Measurements from ENCODE around the gene PVALEF. TPM values are rescaled to one million over a fixed set of nuclear protein-coding genes. Genes with fewer than 3 reads are reported as not detected.
A peak's percentile ranks its signal among the peaks of the same experiment; 100 is the strongest.
"Not testable (repeated sequence)": the region's sequence is repeated elsewhere in the genome, so short reads cannot be mapped to it uniquely, and the experiment has no call there.

The PVALEF gene
- total RNA-seq, 4 donors from 2014 or later: not detected

DNA sequence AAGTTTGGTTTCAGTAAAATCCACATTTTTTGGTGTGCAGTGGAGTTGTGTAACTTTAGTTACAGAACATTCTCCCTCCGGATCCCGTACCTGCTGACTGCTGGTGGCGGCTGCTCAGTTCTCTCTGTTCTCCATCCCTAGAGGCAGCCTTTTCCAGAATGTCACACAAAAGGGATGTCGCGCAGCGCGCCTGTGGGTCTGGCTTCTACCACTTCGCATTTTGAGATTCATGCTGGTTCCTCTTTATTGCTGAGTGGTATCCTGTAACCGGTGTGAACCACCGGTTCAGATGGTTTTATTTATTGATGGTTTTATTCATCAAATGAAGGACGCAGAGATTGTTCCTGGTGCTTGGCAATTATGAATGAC lies 58.4 kb downstream of the PVALEF start:
- peak overlapping the region; percentile 24 to 41 for H3K4me3 ChIP-seq
- no peaks in the 10 kb centered on the region for H3K36me3 ChIP-seq

DNA sequence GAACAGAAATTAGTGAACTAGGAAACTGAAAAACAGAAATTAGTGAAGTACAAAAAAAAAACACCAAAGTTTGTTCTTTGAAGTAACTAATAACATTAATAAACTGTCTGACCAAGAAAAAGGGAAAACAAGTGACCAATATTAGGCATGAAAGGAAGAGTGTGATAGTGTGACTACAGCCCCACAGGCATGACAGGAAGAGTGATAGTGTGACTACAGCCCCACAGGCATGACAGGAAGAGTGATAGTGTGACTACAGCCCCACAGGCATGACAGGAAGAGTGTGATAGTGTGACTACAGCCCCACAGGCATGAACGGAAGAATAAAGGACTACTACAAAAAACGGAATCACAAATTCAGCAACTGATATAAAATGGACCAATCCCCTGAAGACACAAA lies 62.3 kb downstream of the PVALEF start:
- H3K27me3 ChIP-seq; H3K9me3 ChIP-seq; H3K36me3 ChIP-seq; intact Hi-C loops (cut with DNase I; ENCODE audit: low total_unique reads); H3K27ac ChIP-seq; H3K4me3 ChIP-seq; DNase-seq; H3K4me1 ChIP-seq: not testable (repeated sequence)

More for the DNA sequence above, 58.4 kb downstream of the PVALEF start:
- intact Hi-C loops (cut with DNase I; ENCODE audit: low total_unique reads): no loop called here
- Histone ChIP-seq H3K9me3 (no peaks in the 10 kb centered on the region), H3K4me1 (peaks cover 6 to 7% of the 10 kb centered on the region in 2 donors), H3K27ac (peak overlapping the region; percentile 53 to 83), H3K27me3 (no peaks in the 10 kb centered on the region)
- DNase-seq: no peak
- TF ChIP-seq, protein P1, sequence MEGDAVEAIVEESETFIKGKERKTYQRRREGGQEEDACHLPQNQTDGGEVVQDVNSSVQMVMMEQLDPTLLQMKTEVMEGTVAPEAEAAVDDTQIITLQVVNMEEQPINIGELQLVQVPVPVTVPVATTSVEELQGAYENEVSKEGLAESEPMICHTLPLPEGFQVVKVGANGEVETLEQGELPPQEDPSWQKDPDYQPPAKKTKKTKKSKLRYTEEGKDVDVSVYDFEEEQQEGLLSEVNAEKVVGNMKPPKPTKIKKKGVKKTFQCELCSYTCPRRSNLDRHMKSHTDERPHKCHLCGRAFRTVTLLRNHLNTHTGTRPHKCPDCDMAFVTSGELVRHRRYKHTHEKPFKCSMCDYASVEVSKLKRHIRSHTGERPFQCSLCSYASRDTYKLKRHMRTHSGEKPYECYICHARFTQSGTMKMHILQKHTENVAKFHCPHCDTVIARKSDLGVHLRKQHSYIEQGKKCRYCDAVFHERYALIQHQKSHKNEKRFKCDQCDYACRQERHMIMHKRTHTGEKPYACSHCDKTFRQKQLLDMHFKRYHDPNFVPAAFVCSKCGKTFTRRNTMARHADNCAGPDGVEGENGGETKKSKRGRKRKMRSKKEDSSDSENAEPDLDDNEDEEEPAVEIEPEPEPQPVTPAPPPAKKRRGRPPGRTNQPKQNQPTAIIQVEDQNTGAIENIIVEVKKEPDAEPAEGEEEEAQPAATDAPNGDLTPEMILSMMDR (IDR thresholded peaks at IDR 0.05): no peak
- TF ChIP-seq POLR2A (IDR thresholded peaks at IDR 0.05): no peak

DNA sequence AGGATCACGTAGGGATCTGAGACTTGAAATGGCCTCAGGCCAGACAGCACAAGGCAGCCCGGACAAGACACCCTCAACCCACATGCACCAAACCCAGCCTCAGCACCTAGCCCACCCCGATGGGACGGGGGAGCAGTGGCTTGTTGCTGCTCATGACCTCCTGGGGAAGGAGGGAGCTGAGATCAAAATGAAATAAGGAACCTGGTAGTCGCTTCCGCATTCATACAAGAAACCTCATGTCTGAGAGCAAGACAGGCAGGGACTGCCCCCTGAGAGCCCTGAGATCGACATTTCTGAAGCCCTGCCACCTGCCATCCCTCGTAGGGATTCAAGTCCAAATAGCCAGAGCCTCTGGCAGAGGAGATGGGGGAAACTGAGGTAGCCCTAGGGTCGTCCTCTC lies 63.1 kb downstream of the PVALEF start:
- intact Hi-C loops (cut with DNase I; ENCODE audit: low total_unique reads): no loop called here
- no peaks in the 10 kb centered on the region for H3K9me3 ChIP-seq
- H3K27me3 ChIP-seq: no peaks in the 10 kb centered on the region
- no peak for DNase-seq
- no peaks in the 10 kb centered on the region for H3K4me1 ChIP-seq
- no peaks in the 10 kb centered on the region for H3K36me3 ChIP-seq
- H3K4me3 ChIP-seq: no peak overlapping the region
- TF ChIP-seq, protein P1 (IDR thresholded peaks at IDR 0.05): no peak
- no peak for TF ChIP-seq POLR2A (IDR thresholded peaks at IDR 0.05)
- no peak overlapping the region for H3K27ac ChIP-seq

DNA sequence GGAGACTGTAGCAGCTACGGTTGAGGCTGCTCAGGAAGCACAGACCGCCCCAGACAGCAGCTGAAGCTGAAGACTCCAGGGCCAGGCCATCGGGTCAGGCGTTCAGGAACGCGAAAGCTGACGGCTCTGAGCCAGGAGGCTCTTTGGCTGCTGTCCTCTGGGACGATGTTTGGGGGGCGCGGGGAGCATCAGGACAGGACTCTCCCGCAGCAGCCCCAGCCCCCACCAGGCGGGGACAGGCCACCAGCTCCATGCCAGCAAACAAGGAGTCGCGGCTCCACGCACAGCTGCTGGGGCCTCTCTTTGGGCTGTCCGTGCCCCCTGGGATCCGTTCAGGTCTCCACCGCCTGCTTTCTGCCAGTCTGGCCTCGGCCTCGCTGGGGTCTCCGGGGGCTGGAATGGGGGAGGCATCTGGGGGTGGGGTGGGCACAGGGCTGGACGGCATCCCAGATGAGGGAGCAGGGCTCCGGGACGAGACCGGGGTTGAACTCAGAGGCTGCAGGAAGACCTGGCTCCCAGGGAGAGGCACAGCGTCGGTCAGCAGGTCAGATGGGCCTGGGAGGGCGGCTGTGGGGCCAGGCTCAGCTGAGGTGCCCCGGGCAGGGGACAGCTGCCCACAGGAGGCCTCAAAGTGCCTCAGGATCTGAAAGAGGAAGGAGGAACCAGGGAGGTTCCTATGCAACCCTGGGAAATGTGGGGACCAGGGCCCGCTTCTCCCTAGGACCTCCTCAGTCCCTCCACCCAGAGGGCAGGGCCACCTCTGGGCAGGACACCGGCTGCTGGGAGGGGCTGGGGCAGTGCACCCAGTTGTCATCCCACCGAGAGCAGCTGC lies 63.7 kb downstream of the PVALEF start:
- no peak for DNase-seq
- H3K27ac ChIP-seq: no peak overlapping the region
- H3K9me3 ChIP-seq: no peaks in the 10 kb centered on the region
- H3K4me3 ChIP-seq: no peak overlapping the region
- no peaks in the 10 kb centered on the region for H3K36me3 ChIP-seq
- no peak for TF ChIP-seq POLR2A (IDR thresholded peaks at IDR 0.05)
- TF ChIP-seq, protein P1 (IDR thresholded peaks at IDR 0.05): no peak
- no peaks in the 10 kb centered on the region for H3K27me3 ChIP-seq
- no peaks in the 10 kb centered on the region for H3K4me1 ChIP-seq
- intact Hi-C loops (cut with DNase I; ENCODE audit: low total_unique reads): no loop called here

DNA sequence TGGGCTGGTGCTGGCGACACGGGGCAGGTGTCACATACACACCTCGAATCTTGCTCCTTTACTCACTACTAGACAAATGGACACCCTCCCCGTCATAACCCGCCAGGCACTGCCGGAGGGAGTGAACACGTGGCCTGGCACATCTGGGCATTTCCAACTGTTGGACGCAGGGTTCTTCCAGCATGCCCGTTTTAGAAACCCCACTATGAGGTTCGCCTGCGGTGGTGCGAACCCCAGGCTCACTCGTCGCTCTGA lies 64.3 kb downstream of the PVALEF start:
- no peak overlapping the region for H3K27ac ChIP-seq
- no peaks in the 10 kb centered on the region for H3K4me1 ChIP-seq
- H3K9me3 ChIP-seq: no peaks in the 10 kb centered on the region
- TF ChIP-seq POLR2A (IDR thresholded peaks at IDR 0.05): no peak
- TF ChIP-seq, protein P1 (IDR thresholded peaks at IDR 0.05): no peak
- no peak for DNase-seq
- intact Hi-C loops (cut with DNase I; ENCODE audit: low total_unique reads): no loop called here
- no peaks in the 10 kb centered on the region for H3K36me3 ChIP-seq
- H3K27me3 ChIP-seq: no peaks in the 10 kb centered on the region
- H3K4me3 ChIP-seq: no peak overlapping the region

Data from uterus (tissue), 4 donors.